ENCODE data around the gene BTBD3. TPM values are rescaled to one million over a fixed set of nuclear protein-coding genes. Genes with fewer than 3 reads are reported as not detected.

The BTBD3 gene
- total RNA-seq, 1 experiment from 2014 or later = 21.6 TPM

GRCh38 chr20:11929947-11930346 is 12.3 kb downstream of the BTBD3 start:
- intact Hi-C loops (cut with micrococcal nuclease) = no loop called here
- CTCF ChIA-PET = no interaction called here

GRCh38 chr20:11935212-11936154 is 17.8 kb downstream of the BTBD3 start:
- Histone ChIP-seq H3K4me2 (ENCODE audit: low read length) (no peak overlapping the region), H3K79me2 (ENCODE audit: low read length) (no peaks in the 10 kb centered on the region), H4K20me1 (ENCODE audit: low read length) (no peaks in the 10 kb centered on the region), H3K9ac (ENCODE audit: low read length) (no peak overlapping the region), H2AFZ (ENCODE audit: low read length) (no peak overlapping the region), H3K9me3 (ENCODE audit: low read length) (no peaks in the 10 kb centered on the region), H3K9me2 (replicated peaks; ENCODE audit: low read length) (no peaks in the 10 kb centered on the region), H3K36me3 (ENCODE audit: low read depth, low read length) (no peaks in the 10 kb centered on the region), H3K4me3 (ENCODE audit: low read length) (no peak overlapping the region), H3K4me1 (ENCODE audit: insufficient read depth, low read length) (no peaks in the 10 kb centered on the region), H3K27me3 (ENCODE audit: low read length) (no peaks in the 10 kb centered on the region), H3F3A (ENCODE audit: low read length, unreplicated experiment) (no peaks in the 10 kb centered on the region), H3K27ac (ENCODE audit: low read length) (no peak overlapping the region)
- TF ChIP-seq EZH2 (IDR thresholded peaks at IDR 0.05; ENCODE audit: low read length, unreplicated experiment) (no peak), CTCF (conservative IDR thresholded peaks at IDR 0.05; ENCODE audit: low read depth, low read length) (no peak), EZH2phosphoT487 (IDR thresholded peaks at IDR 0.05; ENCODE audit: borderline replicate concordance, low read length) (no peak)
- BruUV-seq (replicated peaks) = no TSS peak
- intact Hi-C loops (cut with micrococcal nuclease) = no loop called here
- ATAC-seq (no peak), DNase-seq (no peak)
- ChIA-PET CTCF (no interaction called here), POLR2A (ENCODE audit: unreplicated experiment) (no interaction called here)

More at GRCh38 chr20:11929947-11930346, 12.3 kb downstream of the BTBD3 start:
- BruUV-seq (replicated peaks) = no TSS peak
- no peaks in the 10 kb centered on the region for H3K27me3 ChIP-seq (ENCODE audit: low read length)
- H3K27ac ChIP-seq (ENCODE audit: low read length) = no peak overlapping the region
- no peak overlapping the region for H3K4me3 ChIP-seq (ENCODE audit: low read length)
- DNase-seq = no peak
- TF ChIP-seq EZH2 (IDR thresholded peaks at IDR 0.05; ENCODE audit: low read length, unreplicated experiment) (no peak), EZH2phosphoT487 (IDR thresholded peaks at IDR 0.05; ENCODE audit: borderline replicate concordance, low read length) (no peak), CTCF (conservative IDR thresholded peaks at IDR 0.05; ENCODE audit: low read depth, low read length) (no peak)
- H3K4me1 ChIP-seq (ENCODE audit: insufficient read depth, low read length) = no peaks in the 10 kb centered on the region
- no peaks in the 10 kb centered on the region for H3K9me3 ChIP-seq (ENCODE audit: low read length)
- H3K4me2 ChIP-seq (ENCODE audit: low read length) = no peak overlapping the region
- POLR2A ChIA-PET (ENCODE audit: unreplicated experiment) = no interaction called here
- no peak overlapping the region for H3K9ac ChIP-seq (ENCODE audit: low read length)
- no peak for ATAC-seq
- no peaks in the 10 kb centered on the region for H3F3A ChIP-seq (ENCODE audit: low read length, unreplicated experiment)
- H3K36me3 ChIP-seq (ENCODE audit: low read depth, low read length) = no peaks in the 10 kb centered on the region; the same call in 1 of the 2 replicates
- no peak overlapping the region for H2AFZ ChIP-seq (ENCODE audit: low read length)
- no peaks in the 10 kb centered on the region for H3K79me2 ChIP-seq (ENCODE audit: low read length)
- no peaks in the 10 kb centered on the region for H3K9me2 ChIP-seq (replicated peaks; ENCODE audit: low read length)
- no peaks in the 10 kb centered on the region for H4K20me1 ChIP-seq (ENCODE audit: low read length)

- Histone ChIP-seq H3K27me3 (ENCODE audit: low read length) (no peaks in the 10 kb centered on the region), H3F3A (ENCODE audit: low read length, unreplicated experiment) (no peaks in the 10 kb centered on the region), H3K4me1 (ENCODE audit: insufficient read depth, low read length) (no peaks in the 10 kb centered on the region), H3K4me3 (ENCODE audit: low read length) (no peak overlapping the region), H3K36me3 (ENCODE audit: low read depth, low read length) (no peaks in the 10 kb centered on the region), H3K9ac (ENCODE audit: low read length) (no peak overlapping the region), H3K4me2 (ENCODE audit: low read length) (no peak overlapping the region), H3K9me3 (ENCODE audit: low read length) (no peaks in the 10 kb centered on the region), H3K79me2 (ENCODE audit: low read length) (no peaks in the 10 kb centered on the region), H4K20me1 (ENCODE audit: low read length) (no peaks in the 10 kb centered on the region), H3K27ac (ENCODE audit: low read length) (no peak overlapping the region), H3K9me2 (replicated peaks; ENCODE audit: low read length) (no peaks in the 10 kb centered on the region), H2AFZ (ENCODE audit: low read length) (no peak overlapping the region)
- intact Hi-C loops (cut with micrococcal nuclease) = no loop called here
- DNase-seq = no peak
- no peak for ATAC-seq
- ChIA-PET POLR2A (ENCODE audit: unreplicated experiment) (interaction anchor here (0.7 kb wide), 1 partner anchor 1173 kb away, joined by 5 read pairs; no protein-coding TSS in a partner anchor), CTCF (no interaction called here)
- TF ChIP-seq EZH2phosphoT487 (IDR thresholded peaks at IDR 0.05; ENCODE audit: borderline replicate concordance, low read length) (no peak), EZH2 (IDR thresholded peaks at IDR 0.05; ENCODE audit: low read length, unreplicated experiment) (no peak), CTCF (conservative IDR thresholded peaks at IDR 0.05; ENCODE audit: low read depth, low read length) (no peak)
- BruUV-seq (replicated peaks) = no TSS peak
These were observed 18.5 kb downstream of the BTBD3 start for GRCh38 chr20:11936157-11936556.
